SK-N-SH treated with all-trans-retinoic acid at 6 μM for 48 hours (cell line): ENCODE measurements around the gene C17orf75.
"Not testable (repeated sequence)": the region's sequence is repeated elsewhere in the genome, so short reads cannot be mapped to it uniquely, and the experiment has no call there.

Experiments
- ATAC-seq: fragments of 200-7000 bp; cut with Tn5 transposase; 3 replicates; pipeline ENCODE4 v1.9.1; 2020; ENCODE audit warnings: mild to moderate bottlenecking, moderate library complexity
- ARNTL ChIP-seq: fragments of 450-650 bp; formaldehyde crosslinking; IDR thresholded peaks from 2 replicates; pipeline ENCODE4 v1.5.0; 2020; ENCODE audit warnings: low read depth, mild to moderate bottlenecking, moderate library complexity, borderline replicate concordance
- BACH2 ChIP-seq: fragments of 250-450 bp; sonication (Bioruptor Pico); IDR thresholded peaks from 2 replicates; pipeline ENCODE4 v1.9.0; 2021; ENCODE audit warnings: mild to moderate bottlenecking, borderline replicate concordance
- CSDC2 ChIP-seq: fragments of 250-450 bp; sonication (Bioruptor Pico); IDR thresholded peaks from 2 replicates; pipeline ENCODE4 v1.5.0; 2020; ENCODE audit warnings: mild to moderate bottlenecking, moderate library complexity
- CSRNP3 ChIP-seq: fragments of 250-450 bp; sonication (Bioruptor Pico); IDR thresholded peaks from 2 replicates; pipeline ENCODE4 v1.5.1; 2021; ENCODE audit warnings: mild to moderate bottlenecking, moderate library complexity
- ESRRG ChIP-seq: fragments of 250-450 bp; sonication (Bioruptor Pico); IDR thresholded peaks from 2 replicates; pipeline ENCODE4 v1.6.1; 2021; ENCODE audit warnings: mild to moderate bottlenecking
- GLIS3 ChIP-seq: fragments of 250-450 bp; sonication (Bioruptor Pico); IDR thresholded peaks from 2 replicates; pipeline ENCODE4 v1.5.0; 2020; ENCODE audit warnings: mild to moderate bottlenecking, moderate library complexity
- OSR1 ChIP-seq: fragments of 250-450 bp; sonication (Bioruptor Pico); IDR thresholded peaks from 2 replicates; pipeline ENCODE4 v1.8.0; 2022; ENCODE audit warnings: moderate library complexity, mild to moderate bottlenecking, inconsistent platforms
- PPARA ChIP-seq: fragments of 250-450 bp; sonication (Bioruptor Pico); IDR thresholded peaks from 2 replicates; pipeline ENCODE4 v1.5.0; 2020; ENCODE audit warnings: mild to moderate bottlenecking, borderline replicate concordance
- RARB ChIP-seq: fragments of 250-450 bp; sonication (Bioruptor Pico); IDR thresholded peaks from 2 replicates; pipeline ENCODE4 v1.8.0; 2021; ENCODE audit warnings: mild to moderate bottlenecking, moderate library complexity
- SNAI2 ChIP-seq: fragments of 250-450 bp; sonication (Bioruptor Pico); IDR thresholded peaks from 2 replicates; pipeline ENCODE4 v1.5.0; 2020; ENCODE audit warnings: mild to moderate bottlenecking, moderate library complexity
- TCF4 ChIP-seq: fragments of 250-450 bp; sonication (Bioruptor Pico); IDR thresholded peaks from 2 replicates; pipeline ENCODE4 v1.8.0; 2021; ENCODE audit warnings: mild to moderate bottlenecking, moderate library complexity, borderline replicate concordance
- TOX ChIP-seq: fragments of 250-450 bp; sonication (Bioruptor Pico); IDR thresholded peaks from 2 replicates; pipeline ENCODE4 v1.8.0; 2021; ENCODE audit warnings: mild to moderate bottlenecking, moderate library complexity, borderline replicate concordance
- TSHZ2 ChIP-seq: fragments of 250-450 bp; sonication (Bioruptor Pico); IDR thresholded peaks from 2 replicates; pipeline ENCODE4 v1.5.0; 2020; ENCODE audit warnings: mild to moderate bottlenecking, moderate library complexity
- ZC3H10 ChIP-seq: fragments of 250-450 bp; sonication (Bioruptor Pico); IDR thresholded peaks from 2 replicates; pipeline ENCODE4 v1.5.1; 2021; ENCODE audit warnings: mild to moderate bottlenecking, moderate library complexity
- ZFP30 ChIP-seq: fragments of 450-650 bp; formaldehyde crosslinking; IDR thresholded peaks from 2 replicates; pipeline ENCODE4 v1.5.0; 2022; ENCODE audit warnings: mild to moderate bottlenecking, moderate library complexity
- ZNF565 ChIP-seq: fragments of 450-650 bp; formaldehyde crosslinking; conservative IDR thresholded peaks from 2 replicates; pipeline ENCODE4 v1.5.0; 2020; ENCODE audit warnings: low read depth, mild to moderate bottlenecking, moderate library complexity
- ZNF8 ChIP-seq: fragments of 450-650 bp; formaldehyde crosslinking; IDR thresholded peaks from 2 replicates; pipeline ENCODE4 v1.5.0; 2020; ENCODE audit warnings: mild to moderate bottlenecking, moderate library complexity
- TF ChIP-seq, protein P1 (sequence below): fragments of 250-450 bp; sonication (Bioruptor Pico); IDR thresholded peaks from 2 replicates; pipeline ENCODE4 v1.8.0; 2021; ENCODE audit warnings: low read depth, mild to moderate bottlenecking, moderate library complexity, borderline replicate concordance
- TF ChIP-seq, protein P2 (sequence below): fragments of 250-450 bp; sonication (Bioruptor Pico); IDR thresholded peaks from 2 replicates; pipeline ENCODE4 v1.8.0; 2020; ENCODE audit warnings: mild to moderate bottlenecking, moderate library complexity, borderline replicate concordance
- TF ChIP-seq, protein P3 (sequence below): fragments of 250-450 bp; sonication (Bioruptor Pico); IDR thresholded peaks from 2 replicates; pipeline ENCODE4 v1.5.1; 2020; ENCODE audit warnings: low read depth, mild to moderate bottlenecking, moderate library complexity

The C17orf75 gene

DNA sequence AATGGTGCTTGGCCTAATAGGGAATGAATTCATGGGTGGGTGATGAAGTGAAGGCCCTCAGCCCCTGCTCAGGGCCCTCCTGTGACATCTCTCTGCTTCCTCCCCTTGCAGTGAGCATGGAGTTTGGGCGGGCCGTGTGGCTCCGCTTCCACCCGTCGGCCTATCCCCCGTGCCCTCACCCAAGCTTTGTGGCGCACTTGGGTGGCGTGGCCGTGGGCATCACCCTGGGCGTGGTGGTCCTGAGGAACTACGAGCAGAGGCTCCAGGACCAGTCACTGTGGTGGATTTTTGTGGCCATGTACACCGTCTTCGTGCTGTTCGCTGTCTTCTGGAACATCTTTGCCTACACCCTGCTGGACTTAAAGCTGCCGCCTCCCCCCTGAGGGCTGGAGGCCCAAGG is 21.1 kb downstream of the C17orf75 start:
- TF ChIP-seq ARNTL (CRISPR knock-in tag) (no peak), ZC3H10 (CRISPR knock-in tag) (no peak), RARB (CRISPR knock-in tag) (no peak), OSR1 (CRISPR knock-in tag) (no peak), ZNF565 (CRISPR knock-in tag) (no peak), TCF4 (CRISPR knock-in tag) (no peak), GLIS3 (no peak), ZNF8 (CRISPR knock-in tag) (no peak), PPARA (no peak), TOX (CRISPR knock-in tag) (no peak), TSHZ2 (CRISPR knock-in tag) (no peak), CSDC2 (CRISPR knock-in tag) (no peak), BACH2 (CRISPR knock-in tag) (no peak), SNAI2 (CRISPR knock-in tag) (no peak)
- TF ChIP-seq, protein P1, sequence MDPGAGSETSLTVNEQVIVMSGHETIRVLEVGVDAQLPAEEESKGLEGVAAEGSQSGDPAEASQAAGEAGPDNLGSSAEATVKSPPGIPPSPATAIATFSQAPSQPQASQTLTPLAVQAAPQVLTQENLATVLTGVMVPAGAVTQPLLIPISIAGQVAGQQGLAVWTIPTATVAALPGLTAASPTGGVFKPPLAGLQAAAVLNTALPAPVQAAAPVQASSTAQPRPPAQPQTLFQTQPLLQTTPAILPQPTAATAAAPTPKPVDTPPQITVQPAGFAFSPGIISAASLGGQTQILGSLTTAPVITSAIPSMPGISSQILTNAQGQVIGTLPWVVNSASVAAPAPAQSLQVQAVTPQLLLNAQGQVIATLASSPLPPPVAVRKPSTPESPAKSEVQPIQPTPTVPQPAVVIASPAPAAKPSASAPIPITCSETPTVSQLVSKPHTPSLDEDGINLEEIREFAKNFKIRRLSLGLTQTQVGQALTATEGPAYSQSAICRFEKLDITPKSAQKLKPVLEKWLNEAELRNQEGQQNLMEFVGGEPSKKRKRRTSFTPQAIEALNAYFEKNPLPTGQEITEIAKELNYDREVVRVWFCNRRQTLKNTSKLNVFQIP (CRISPR knock-in tag): no peak
- TF ChIP-seq, protein P2, sequence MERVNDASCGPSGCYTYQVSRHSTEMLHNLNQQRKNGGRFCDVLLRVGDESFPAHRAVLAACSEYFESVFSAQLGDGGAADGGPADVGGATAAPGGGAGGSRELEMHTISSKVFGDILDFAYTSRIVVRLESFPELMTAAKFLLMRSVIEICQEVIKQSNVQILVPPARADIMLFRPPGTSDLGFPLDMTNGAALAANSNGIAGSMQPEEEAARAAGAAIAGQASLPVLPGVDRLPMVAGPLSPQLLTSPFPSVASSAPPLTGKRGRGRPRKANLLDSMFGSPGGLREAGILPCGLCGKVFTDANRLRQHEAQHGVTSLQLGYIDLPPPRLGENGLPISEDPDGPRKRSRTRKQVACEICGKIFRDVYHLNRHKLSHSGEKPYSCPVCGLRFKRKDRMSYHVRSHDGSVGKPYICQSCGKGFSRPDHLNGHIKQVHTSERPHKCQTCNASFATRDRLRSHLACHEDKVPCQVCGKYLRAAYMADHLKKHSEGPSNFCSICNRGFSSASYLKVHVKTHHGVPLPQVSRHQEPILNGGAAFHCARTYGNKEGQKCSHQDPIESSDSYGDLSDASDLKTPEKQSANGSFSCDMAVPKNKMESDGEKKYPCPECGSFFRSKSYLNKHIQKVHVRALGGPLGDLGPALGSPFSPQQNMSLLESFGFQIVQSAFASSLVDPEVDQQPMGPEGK (CRISPR knock-in tag): no peak
- no peak for ATAC-seq

- ATAC-seq: not testable (repeated sequence)
These were observed 21.9 kb downstream of the C17orf75 start for GRCh38 chr17:32320080-32320479.

DNA sequence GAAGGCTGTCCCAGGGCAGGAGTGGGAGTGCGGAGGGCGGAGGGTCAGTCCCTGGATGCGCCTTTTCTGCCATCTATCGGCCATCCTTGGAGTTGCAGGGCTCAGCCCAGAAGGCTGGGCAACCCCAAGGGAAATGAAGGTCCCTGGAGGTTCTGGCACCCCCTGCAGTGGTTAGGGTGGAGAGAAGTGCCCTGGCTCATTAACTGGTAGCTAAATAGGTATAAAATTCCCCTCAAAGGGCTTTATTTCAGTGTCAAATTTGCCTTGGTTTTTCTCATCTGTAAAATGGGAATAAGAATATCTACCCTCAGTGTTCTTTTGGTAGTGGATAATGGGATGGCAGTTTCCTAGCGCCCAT is 22.4 kb downstream of the C17orf75 start:
- TF ChIP-seq, protein P3, sequence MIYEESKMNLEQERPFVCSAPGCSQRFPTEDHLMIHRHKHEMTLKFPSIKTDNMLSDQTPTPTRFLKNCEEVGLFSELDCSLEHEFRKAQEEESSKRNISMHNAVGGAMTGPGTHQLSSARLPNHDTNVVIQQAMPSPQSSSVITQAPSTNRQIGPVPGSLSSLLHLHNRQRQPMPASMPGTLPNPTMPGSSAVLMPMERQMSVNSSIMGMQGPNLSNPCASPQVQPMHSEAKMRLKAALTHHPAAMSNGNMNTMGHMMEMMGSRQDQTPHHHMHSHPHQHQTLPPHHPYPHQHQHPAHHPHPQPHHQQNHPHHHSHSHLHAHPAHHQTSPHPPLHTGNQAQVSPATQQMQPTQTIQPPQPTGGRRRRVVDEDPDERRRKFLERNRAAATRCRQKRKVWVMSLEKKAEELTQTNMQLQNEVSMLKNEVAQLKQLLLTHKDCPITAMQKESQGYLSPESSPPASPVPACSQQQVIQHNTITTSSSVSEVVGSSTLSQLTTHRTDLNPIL (CRISPR knock-in tag): no peak
- no peak for TF ChIP-seq CSRNP3
- TF ChIP-seq TCF4 (CRISPR knock-in tag): no peak
- TF ChIP-seq TOX (CRISPR knock-in tag): no peak
- TF ChIP-seq ZNF8 (CRISPR knock-in tag): no peak
- TF ChIP-seq ESRRG: no peak
- TF ChIP-seq GLIS3: no peak
- TF ChIP-seq, protein P1 (CRISPR knock-in tag): no peak
- TF ChIP-seq BACH2 (CRISPR knock-in tag): no peak
- no peak for TF ChIP-seq PPARA
- TF ChIP-seq ZFP30 (CRISPR knock-in tag): no peak
- TF ChIP-seq CSDC2 (CRISPR knock-in tag): no peak
- TF ChIP-seq SNAI2 (CRISPR knock-in tag): no peak
- no peak for TF ChIP-seq TSHZ2 (CRISPR knock-in tag)
- TF ChIP-seq ZNF565 (CRISPR knock-in tag): no peak
- peak; percentile 90 for ATAC-seq
